IPS-NIHi7 (cell line): Measurements from ENCODE around the gene PNLIP.

Source experiments
- DNase-seq: peaks from one replicate; pipeline ENCODE4 v3.0.0; 2012; ENCODE audit warnings: mixed read lengths; ENCODE audit errors: extremely low spot score

The PNLIP gene

DNA sequence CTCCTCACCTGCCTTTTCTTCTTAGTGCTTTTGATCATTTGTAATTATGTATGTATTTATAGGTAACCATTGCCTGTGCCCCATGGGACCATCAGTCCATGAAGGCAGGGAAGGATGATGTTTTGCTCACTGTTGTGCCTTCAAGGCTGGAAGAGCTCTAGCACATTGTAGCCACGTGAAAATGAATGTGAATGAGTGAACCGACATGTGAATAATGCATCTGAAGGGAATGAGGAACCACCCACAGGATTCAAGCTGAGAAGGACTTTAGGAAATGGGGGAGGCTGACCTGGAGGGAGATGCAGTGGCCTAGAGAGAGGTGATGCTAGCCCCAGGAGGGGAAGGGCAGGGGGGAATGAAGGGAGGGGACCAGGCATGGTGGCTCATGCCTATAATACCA is 69.1 kb downstream of the PNLIP start:
- DNase-seq, result no peak

DNA sequence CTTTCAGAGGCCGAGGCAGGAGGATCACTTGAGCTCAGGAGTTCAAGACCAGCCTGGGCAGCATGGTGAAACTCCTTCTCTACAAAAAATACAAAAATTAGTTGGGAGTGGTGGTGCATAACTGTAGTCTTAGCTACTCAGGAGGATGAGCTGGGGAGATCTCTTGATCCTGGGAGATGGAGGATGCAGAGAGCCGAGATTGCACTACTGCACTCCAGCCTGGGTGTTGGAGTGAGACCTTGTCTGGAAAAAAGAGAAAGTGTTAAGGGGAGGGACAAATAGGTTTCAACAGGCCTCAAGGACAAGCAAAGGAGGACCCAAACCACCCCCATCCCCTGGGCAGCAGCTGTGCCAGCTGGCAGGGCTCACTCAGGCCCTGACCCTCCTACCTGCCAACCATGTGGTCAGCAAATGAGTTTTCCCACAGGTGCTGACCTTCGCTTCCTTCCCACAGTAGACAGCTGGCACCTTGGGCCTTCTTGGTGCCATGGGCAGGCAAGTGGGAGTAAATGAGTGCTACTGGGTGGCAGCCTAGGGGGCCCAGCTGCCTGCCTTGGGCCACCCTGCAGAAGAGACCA is 69.6 kb downstream of the PNLIP start:
- no peak for DNase-seq
